GM23338 (cell line): ENCODE measurements around the gene SPATC1L. TPM values are rescaled to one million over a fixed set of nuclear protein-coding genes. Genes with fewer than 3 reads are reported as not detected.

Experiments used
- ATAC-seq: fragments of 200-7000 bp; cut with Tn5 transposase; 3 replicates; pipeline ENCODE4 v1.9.1; 2020
- DNase-seq: peaks from one replicate; pipeline ENCODE4 v3.0.0-alpha.2; 2015; ENCODE audit warnings: low spot score
- H2AFZ ChIP-seq: fragments of 200-600 bp; sonication (generic); 2 replicates; pipeline ENCODE4 v1.8.0; 2016; ENCODE audit warnings: antibody characterized with exemption, mild to moderate bottlenecking, moderate library complexity
- H3F3A ChIP-seq: fragments of 200-600 bp; sonication (generic); replicated peaks from 2 replicates; pipeline ENCODE4 v1.8.0; 2017; ENCODE audit warnings: antibody characterized with exemption, mixed run types, low read depth
- H3K27ac ChIP-seq: fragments of 200-600 bp; sonication (generic); 2 replicates; pipeline ENCODE4 v1.6.1; 2016; ENCODE audit warnings: low read depth
- H3K27me3 ChIP-seq: fragments of 200-600 bp; sonication (generic); 2 replicates; pipeline ENCODE4 v1.8.0; 2016; ENCODE audit warnings: mild to moderate bottlenecking, mixed run types, moderate library complexity; ENCODE audit not compliant: insufficient read depth
- H3K36me3 ChIP-seq: fragments of 200-600 bp; sonication (generic); 2 replicates; pipeline ENCODE4 v1.8.0; 2016; ENCODE audit warnings: mild to moderate bottlenecking; ENCODE audit not compliant: insufficient read depth
- H3K4me1 ChIP-seq: fragments of 200-600 bp; sonication (generic); 2 replicates; pipeline ENCODE4 v1.8.0; 2016; ENCODE audit warnings: mild to moderate bottlenecking, moderate library complexity; ENCODE audit not compliant: insufficient read depth
- H3K4me2 ChIP-seq: fragments of 200-600 bp; sonication (generic); 2 replicates; pipeline ENCODE4 v1.7.1; 2017; ENCODE audit warnings: mixed run types
- H3K4me3 ChIP-seq: fragments of 200-600 bp; sonication (generic); 2 replicates; pipeline ENCODE4 v1.6.1; 2016; ENCODE audit warnings: mixed run types
- H3K79me2 ChIP-seq: fragments of 200-600 bp; sonication (generic); replicated peaks from 2 replicates; pipeline ENCODE4 v1.8.0; 2017; ENCODE audit warnings: mild to moderate bottlenecking; ENCODE audit not compliant: insufficient read depth
- H3K9me2 ChIP-seq: fragments of 200-600 bp; sonication (generic); 2 replicates; pipeline ENCODE4 v1.8.0; 2017; ENCODE audit not compliant: insufficient read depth
- H4K20me1 ChIP-seq: fragments of 200-600 bp; sonication (generic); replicated peaks from 2 replicates; pipeline ENCODE4 v1.8.0; 2017; ENCODE audit warnings: mild to moderate bottlenecking; ENCODE audit not compliant: insufficient read depth
- H3K27ac Mint-ChIP-seq: 2 replicates; pipeline ENCODE4 v1.8.0; 2020; ENCODE audit warnings: inconsistent platforms, mild to moderate bottlenecking, moderate library complexity, mixed read lengths
- H3K27me3 Mint-ChIP-seq: 3 replicates; pipeline ENCODE4 v1.8.0; 2022; ENCODE audit warnings: low read depth, mild to moderate bottlenecking, moderate library complexity, mixed read lengths, inconsistent platforms; ENCODE audit not compliant: insufficient read depth, poor library complexity
- H3K36me3 Mint-ChIP-seq: 3 replicates; pipeline ENCODE4 v1.8.0; 2021; ENCODE audit warnings: low read depth, mild to moderate bottlenecking, inconsistent platforms, moderate library complexity, mixed read lengths
- H3K4me1 Mint-ChIP-seq: 3 replicates; pipeline ENCODE4 v1.8.0; 2020; ENCODE audit warnings: mild to moderate bottlenecking, inconsistent platforms, mixed read lengths
- H3K4me3 Mint-ChIP-seq: 3 replicates; pipeline ENCODE4 v1.8.0; 2021; ENCODE audit warnings: moderate library complexity, mild to moderate bottlenecking, inconsistent platforms, mixed read lengths
- H3K9me3 Mint-ChIP-seq: 3 replicates; pipeline ENCODE4 v1.8.0; 2020; ENCODE audit warnings: moderate library complexity, mild to moderate bottlenecking, inconsistent platforms, mixed read lengths
- CREB1 ChIP-seq: fragments of 250-450 bp; sonication (Bioruptor Pico); IDR thresholded peaks from 2 replicates; pipeline ENCODE4 v1.5.0; 2020; ENCODE audit warnings: low read depth, mild to moderate bottlenecking, moderate library complexity
- CTCF ChIP-seq, 2 experiments: fragments of 200-600 bp in 1 of 2; sonication (generic) in 1 of 2; conservative IDR thresholded peaks; 2 replicates each; pipeline versions ENCODE4 v1.5.1 to v1.6.1; 2016 to 2017; ENCODE audit warnings: antibody characterized with exemption in 2 of 2, low read depth in 2 of 2, mild to moderate bottlenecking in 2 of 2, moderate library complexity in 1 of 2
- ETS1 ChIP-seq: IDR thresholded peaks from 2 replicates; pipeline ENCODE4 v1.6.1; 2016; ENCODE audit warnings: antibody characterized with exemption
- EZH2 ChIP-seq: fragments of 200-600 bp; sonication (generic); IDR thresholded peaks from one replicate; pipeline ENCODE4 v1.8.0; 2017; ENCODE audit warnings: antibody characterized with exemption, mild to moderate bottlenecking, low read depth; ENCODE audit not compliant: unreplicated experiment
- EZH2phosphoT487 ChIP-seq: fragments of 200-600 bp; sonication (generic); IDR thresholded peaks from one replicate; pipeline ENCODE4 v1.8.1; 2018; ENCODE audit warnings: antibody characterized with exemption; ENCODE audit not compliant: unreplicated experiment
- NANOG ChIP-seq: IDR thresholded peaks from 2 replicates; pipeline ENCODE4 v1.6.1; 2016; ENCODE audit warnings: antibody characterized with exemption, borderline replicate concordance
- POLR2AphosphoS5 ChIP-seq: IDR thresholded peaks from 2 replicates; pipeline ENCODE4 v1.6.1; 2016; ENCODE audit warnings: antibody characterized with exemption, low read depth
- STAT1 ChIP-seq: IDR thresholded peaks from one replicate; pipeline ENCODE4 v1.6.1; 2016; ENCODE audit warnings: antibody characterized with exemption; ENCODE audit not compliant: unreplicated experiment
- ZNF114 ChIP-seq: fragments of 250-450 bp; sonication (Bioruptor Pico); IDR thresholded peaks from 2 replicates; pipeline ENCODE4 v1.5.0; 2020; ENCODE audit warnings: mild to moderate bottlenecking, moderate library complexity
- ZNF331 ChIP-seq: fragments of 250-450 bp; sonication (Bioruptor Pico); IDR thresholded peaks from 2 replicates; pipeline ENCODE4 v1.5.0; 2020; ENCODE audit warnings: low read depth, mild to moderate bottlenecking, moderate library complexity
- ZNF462 ChIP-seq: fragments of 250-450 bp; sonication (Bioruptor Pico); IDR thresholded peaks from 2 replicates; pipeline ENCODE4 v1.5.0; 2020; ENCODE audit warnings: mild to moderate bottlenecking, moderate library complexity
- polyA plus RNA-seq: library from polyadenylated mRNA; unstranded; fragments of >200 nt; fragmentation: Nextera tagmentation; extraction: Ambion mirVana; gene quantifications from 2 replicates; pipeline ENCODE4 v1.2.1, GENCODE V29; 2016
- total RNA-seq: library from RNA; depleted of rRNA; stranded (reverse); fragments of >200 nt; shearing (Covaris generic); gene quantifications from 2 replicates; pipeline ENCODE4 v1.2.3, GENCODE V29; 2014

SPATC1L gene
- total and polyA plus RNA-seq, 2 experiments from 2014 or later = 37.6 to 70.2 TPM

GRCh38 chr21:46158666-46159300 lies 25.5 kb downstream of the SPATC1L start:
- Histone ChIP-seq H3K4me1 (no peaks in the 10 kb centered on the region), H3K79me2 (no peaks in the 10 kb centered on the region), H3F3A (0 out of 2 replicates have a peak, but pooled peaks cover 4% of the 10 kb centered on the region), H3K4me2 (no peak overlapping the region), H3K27ac (no peak overlapping the region), H4K20me1 (no peaks in the 10 kb centered on the region), H3K4me3 (no peak overlapping the region), H3K36me3 (no peaks in the 10 kb centered on the region), H3K27me3 (no peaks in the 10 kb centered on the region), H3K9me2 (no peaks in the 10 kb centered on the region), H2AFZ (no peak overlapping the region)
- DNase-seq = no peak
- Mint-ChIP-seq H3K27ac (no peak overlapping the region), H3K27me3 (peaks cover 27% of the 10 kb centered on the region), H3K4me3 (no peak overlapping the region), H3K9me3 (peaks cover 20% of the 10 kb centered on the region), H3K4me1 (no peaks in the 10 kb centered on the region), H3K36me3 (peaks cover 41% of the 10 kb centered on the region)
- no peak for ATAC-seq
- TF ChIP-seq STAT1 (no peak), POLR2AphosphoS5 (no peak)

- H3F3A ChIP-seq = 0 out of 2 replicates have a peak, but pooled peaks cover 4% of the 10 kb centered on the region
- no peak for ATAC-seq
- H2AFZ ChIP-seq = no peak overlapping the region
- H3K27me3 ChIP-seq = no peaks in the 10 kb centered on the region
- H3K27me3 Mint-ChIP-seq = peaks cover 25% of the 10 kb centered on the region
- no peaks in the 10 kb centered on the region; the same call in 1 of the 2 replicates for H3K4me1 ChIP-seq
- H3K79me2 ChIP-seq = no peaks in the 10 kb centered on the region
- no peak overlapping the region for H3K4me3 ChIP-seq
- H3K4me2 ChIP-seq = no peak overlapping the region
- H3K27ac Mint-ChIP-seq = no peak overlapping the region
- no peak overlapping the region for H3K4me3 Mint-ChIP-seq
- no peaks in the 10 kb centered on the region for H3K4me1 Mint-ChIP-seq
- no peak for DNase-seq
- no peaks in the 10 kb centered on the region for H3K9me2 ChIP-seq
- H3K27ac ChIP-seq = no peak overlapping the region
- H3K36me3 Mint-ChIP-seq = peaks cover 35% of the 10 kb centered on the region
- peaks cover 16% of the 10 kb centered on the region for H3K9me3 Mint-ChIP-seq
- no peaks in the 10 kb centered on the region for H3K36me3 ChIP-seq
- no peaks in the 10 kb centered on the region for H4K20me1 ChIP-seq
- TF ChIP-seq POLR2AphosphoS5 = no peak
- TF ChIP-seq ZNF462 (CRISPR knock-in tag) = no peak
- no peak for TF ChIP-seq ETS1
- no peak for TF ChIP-seq EZH2phosphoT487
- TF ChIP-seq ZNF331 = no peak
- TF ChIP-seq CREB1 (CRISPR knock-in tag) = no peak
- TF ChIP-seq EZH2 = no peak
- no peak for TF ChIP-seq STAT1
- no peak for TF ChIP-seq ZNF114 (CRISPR knock-in tag)
- no peak for TF ChIP-seq CTCF (conservative IDR thresholded peaks at IDR 0.05; ENCODE audit: low read depth in 2 of 2)
- no peak for TF ChIP-seq NANOG
Observed at GRCh38 chr21:46157987-46158451, 26.2 kb downstream of the SPATC1L start.
